HepG2 (cell line): ENCODE measurements around the gene LRRC27. TPM values are rescaled to one million over a fixed set of nuclear protein-coding genes. Genes with fewer than 3 reads are reported as not detected.

Source experiments
- BORCS8-MEF2B ChIP-seq: sonication (generic); formaldehyde crosslinking; IDR thresholded peaks from 2 replicates; pipeline ENCODE4 v1.8.0; 2022; ENCODE audit warnings: mild to moderate bottlenecking, missing genetic modification reagents
- GMEB1 ChIP-seq: sonication (generic); formaldehyde crosslinking; IDR thresholded peaks from 2 replicates; pipeline ENCODE4 v1.5.1; 2020; ENCODE audit warnings: missing genetic modification reagents, mild to moderate bottlenecking, borderline replicate concordance
- KDM1A ChIP-seq: IDR thresholded peaks from 2 replicates; pipeline ENCODE4 v1.6.1; 2016; ENCODE audit warnings: missing compliant biosample characterization
- MAF1 ChIP-seq: sonication (generic); formaldehyde crosslinking; IDR thresholded peaks from 2 replicates; pipeline ENCODE4 v1.5.0; 2020; ENCODE audit warnings: missing genetic modification reagents, borderline replicate concordance
- PLRG1 ChIP-seq: fragments of 450-650 bp; conservative IDR thresholded peaks from 2 replicates; pipeline ENCODE4 v1.6.1; 2016
- REPIN1 ChIP-seq: sonication (generic); formaldehyde crosslinking; IDR thresholded peaks from 2 replicates; pipeline ENCODE4 v1.8.0; 2022; ENCODE audit warnings: missing genetic modification reagents, low read depth, mild to moderate bottlenecking, borderline replicate concordance
- SMAD1 ChIP-seq: sonication (generic); formaldehyde crosslinking; IDR thresholded peaks from 2 replicates; pipeline ENCODE4 v1.4.0; 2020; ENCODE audit warnings: missing genetic modification reagents, low read depth, mild to moderate bottlenecking, borderline replicate concordance
- SRY ChIP-seq: sonication (generic); formaldehyde crosslinking; IDR thresholded peaks from 2 replicates; pipeline ENCODE4 v1.8.0; 2022; ENCODE audit warnings: mild to moderate bottlenecking, missing genetic modification reagents
- TCF12 ChIP-seq, 2 experiments: fragments of 450-650 bp in 1 of 2; sonication (generic) in 1 of 2; formaldehyde crosslinking in 1 of 2; IDR thresholded peaks; 2 replicates each; pipeline versions ENCODE4 v1.6.1 to v1.8.0; 2017 to 2022; ENCODE audit warnings: antibody characterized with exemption in 1 of 2, mild to moderate bottlenecking in 1 of 2, missing genetic modification reagents in 1 of 2, moderate library complexity in 1 of 2
- TSC22D2 ChIP-seq: sonication (generic); formaldehyde crosslinking; IDR thresholded peaks from 2 replicates; pipeline ENCODE4 v1.5.1; 2020; ENCODE audit warnings: missing genetic modification reagents, mild to moderate bottlenecking, borderline replicate concordance
- YEATS2 ChIP-seq: sonication (generic); formaldehyde crosslinking; IDR thresholded peaks from 2 replicates; pipeline ENCODE4 v1.4.0; 2020; ENCODE audit warnings: missing genetic modification reagents, borderline replicate concordance
- ZBTB26 ChIP-seq: IDR thresholded peaks from 2 replicates; pipeline ENCODE4 v1.6.1; 2016; ENCODE audit warnings: missing compliant biosample characterization, missing genetic modification reagents, borderline replicate concordance
- ZBTB34 ChIP-seq: sonication (generic); formaldehyde crosslinking; IDR thresholded peaks from 2 replicates; pipeline ENCODE4 v1.8.0; 2022; ENCODE audit warnings: mild to moderate bottlenecking, missing genetic modification reagents
- ZBTB44 ChIP-seq: sonication (generic); formaldehyde crosslinking; IDR thresholded peaks from 2 replicates; pipeline ENCODE4 v1.4.0; 2020; ENCODE audit warnings: missing genetic modification reagents
- ZNF124 ChIP-seq: sonication (generic); formaldehyde crosslinking; IDR thresholded peaks from 2 replicates; pipeline ENCODE4 v1.4.0; 2020; ENCODE audit warnings: missing genetic modification reagents
- ZNF362 ChIP-seq: sonication (generic); formaldehyde crosslinking; IDR thresholded peaks from 2 replicates; pipeline ENCODE4 v1.4.0; 2020; ENCODE audit warnings: missing genetic modification reagents, mild to moderate bottlenecking, borderline replicate concordance
- ZNF550 ChIP-seq: sonication (generic); formaldehyde crosslinking; IDR thresholded peaks from 2 replicates; pipeline ENCODE4 v1.4.0; 2020; ENCODE audit warnings: mild to moderate bottlenecking, missing genetic modification reagents, borderline replicate concordance
- ZNF615 ChIP-seq: sonication (generic); formaldehyde crosslinking; IDR thresholded peaks from 2 replicates; pipeline ENCODE4 v1.5.0; 2020; ENCODE audit warnings: mild to moderate bottlenecking, missing genetic modification reagents, borderline replicate concordance
- ZNF670 ChIP-seq: sonication (generic); formaldehyde crosslinking; IDR thresholded peaks from 2 replicates; pipeline ENCODE4 v1.8.0; 2022; ENCODE audit warnings: mild to moderate bottlenecking, missing genetic modification reagents, borderline replicate concordance
- ZNF891 ChIP-seq: sonication (generic); formaldehyde crosslinking; IDR thresholded peaks from 2 replicates; pipeline ENCODE4 v1.5.0; 2020; ENCODE audit warnings: mild to moderate bottlenecking, missing genetic modification reagents
- ZSCAN20 ChIP-seq: sonication (generic); formaldehyde crosslinking; IDR thresholded peaks from 2 replicates; pipeline ENCODE4 v1.4.0; 2020; ENCODE audit warnings: missing genetic modification reagents, mild to moderate bottlenecking, borderline replicate concordance
- polyA plus RNA-seq, 8 experiments: library from polyadenylated mRNA; depleted of rRNA in 3 of 8; stranded (reverse) in 7 of 8; unstranded in 1 of 8; fragments of >200 nt; fragmentation: Illumina TruSeq in 4 of 8; extraction: Trizol in 4 of 8; gene quantifications; 2 replicates each; pipeline versions ENCODE4 v1.2.1 to v1.2.3, GENCODE V29; 2011 to 2016; ENCODE audit warnings: low read depth in 4 of 8, missing spikeins in 1 of 8, mixed read lengths in 1 of 8; ENCODE audit not compliant: insufficient read depth in 1 of 8
- total RNA-seq, 5 experiments: library from RNA; depleted of rRNA; stranded (reverse); fragments of >200 nt; fragmentation: Illumina TruSeq; extraction: Trizol; gene quantifications; 2 replicates each; pipeline ENCODE4 v1.2.3, GENCODE V29; 2016; ENCODE audit warnings: low read depth in 1 of 5

LRRC27 gene
- total and polyA plus RNA-seq, 2 of the 13 experiments (the other 11 are each of a cell fraction or from before 2014, with no cell fraction given): 4.2 to 4.6 TPM

GRCh38 chr10:132331601-132332432, at the start of gene LRRC27 (continued):
- TF ChIP-seq ZNF550: peak; percentile 75; the same call in 1 of the 2 replicates
- TF ChIP-seq GMEB1 (CRISPR knock-in tag): peak; percentile 94
- no peak for TF ChIP-seq ZNF615 (CRISPR knock-in tag)
- 0 out of 2 replicates have a peak, but pooled peaks have one; percentile 43 for TF ChIP-seq ZSCAN20
- TF ChIP-seq ZNF891 (CRISPR knock-in tag): peak; percentile 59
- TF ChIP-seq ZBTB26 (CRISPR knock-in tag): peak; percentile 25; the same call in 1 of the 2 replicates
- no peak for TF ChIP-seq PLRG1
- no peak for TF ChIP-seq ZNF124 (CRISPR knock-in tag)
- TF ChIP-seq BORCS8-MEF2B (CRISPR knock-in tag): peak; percentile 59
- TF ChIP-seq ZBTB34 (CRISPR knock-in tag): no peak
- TF ChIP-seq ZBTB44 (CRISPR knock-in tag): no peak
- TF ChIP-seq TSC22D2 (CRISPR knock-in tag): 0 out of 2 replicates have a peak, but pooled peaks have one; percentile 21
- TF ChIP-seq TCF12 (IDR thresholded peaks at IDR 0.05): no peak
- peak; percentile 67; the same call in 1 of the 2 replicates for TF ChIP-seq TCF12 (CRISPR knock-in tag; IDR thresholded peaks at IDR 0.05)
- TF ChIP-seq KDM1A: no peak
- peak; percentile 39; the same call in 1 of the 2 replicates for TF ChIP-seq SMAD1 (CRISPR knock-in tag)
- peak; percentile 66 for TF ChIP-seq MAF1 (CRISPR knock-in tag)
- no peak for TF ChIP-seq ZNF670
- no peak; the same call in 1 of the 2 replicates for TF ChIP-seq REPIN1 (CRISPR knock-in tag)
- 0 out of 2 replicates have a peak, but pooled peaks have one; percentile 40 for TF ChIP-seq SRY (CRISPR knock-in tag)
- no peak; the same call in 1 of the 2 replicates for TF ChIP-seq ZNF362
- peak; percentile 45; the same call in 1 of the 2 replicates for TF ChIP-seq YEATS2
